Right lobe of liver (tissue), 4 donors: ENCODE results near the gene PLXNA2.

Experiments used
- CTCF ChIP-seq, 4 donors: fragments of 200-600 bp in 3 of 4; fragments of 450-650 bp in 1 of 4; IDR thresholded peaks; one replicate each; pipeline versions ENCODE4 v1.5.1 to v1.8.0; 2016 to 2022; ENCODE audit warnings: antibody characterized with exemption in 4 of 4, mild to moderate bottlenecking in 2 of 4
- POLR2A ChIP-seq: fragments of 450-650 bp; IDR thresholded peaks from one replicate; pipeline ENCODE4 v1.6.1; 2017; ENCODE audit warnings: antibody characterized with exemption, mild to moderate bottlenecking
- donor health status: DM: no; HTN: no; CAD: no.
- donor health status: DM: no; HTN: no; CAD: no.
- donor health status: DM: no; HTN: yes; CAD: no.

- TF ChIP-seq POLR2A (no peak), CTCF (IDR thresholded peaks at IDR 0.05) (no peak)
These were observed 224.9 kb downstream of the PLXNA2 start for GRCh38 chr1:208019257-208019656.
